ENCODE results near the gene DUOX1.
"Not testable (repeated sequence)": the region's sequence is repeated elsewhere in the genome, so short reads cannot be mapped to it uniquely, and the experiment has no call there.

- TF ChIP-seq, protein P1, sequence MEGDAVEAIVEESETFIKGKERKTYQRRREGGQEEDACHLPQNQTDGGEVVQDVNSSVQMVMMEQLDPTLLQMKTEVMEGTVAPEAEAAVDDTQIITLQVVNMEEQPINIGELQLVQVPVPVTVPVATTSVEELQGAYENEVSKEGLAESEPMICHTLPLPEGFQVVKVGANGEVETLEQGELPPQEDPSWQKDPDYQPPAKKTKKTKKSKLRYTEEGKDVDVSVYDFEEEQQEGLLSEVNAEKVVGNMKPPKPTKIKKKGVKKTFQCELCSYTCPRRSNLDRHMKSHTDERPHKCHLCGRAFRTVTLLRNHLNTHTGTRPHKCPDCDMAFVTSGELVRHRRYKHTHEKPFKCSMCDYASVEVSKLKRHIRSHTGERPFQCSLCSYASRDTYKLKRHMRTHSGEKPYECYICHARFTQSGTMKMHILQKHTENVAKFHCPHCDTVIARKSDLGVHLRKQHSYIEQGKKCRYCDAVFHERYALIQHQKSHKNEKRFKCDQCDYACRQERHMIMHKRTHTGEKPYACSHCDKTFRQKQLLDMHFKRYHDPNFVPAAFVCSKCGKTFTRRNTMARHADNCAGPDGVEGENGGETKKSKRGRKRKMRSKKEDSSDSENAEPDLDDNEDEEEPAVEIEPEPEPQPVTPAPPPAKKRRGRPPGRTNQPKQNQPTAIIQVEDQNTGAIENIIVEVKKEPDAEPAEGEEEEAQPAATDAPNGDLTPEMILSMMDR (IDR thresholded peaks at IDR 0.05), result not testable (repeated sequence)
- TF ChIP-seq EP300 (IDR thresholded peaks at IDR 0.05), result not testable (repeated sequence)
These were observed 49.2 kb upstream of the DUOX1 start for GRCh38 chr15:45080593-45080992.

All from sigmoid colon (tissue), 4 donors.